GDM1 (cell line): ENCODE data around the gene ORC1.
"Not testable (repeated sequence)": the region's sequence is repeated elsewhere in the genome, so short reads cannot be mapped to it uniquely, and the experiment has no call there.

Experiments
- DNase-seq: peaks from one replicate; lab custom pipeline; 2025; lab: John Stamatoyannopoulos, UW

The ORC1 gene

GRCh38 chr1:52385376-52385775, 18.8 kb downstream of the ORC1 start:
- DNase-seq, result no peak

- not testable (repeated sequence) for DNase-seq
Observed at GRCh38 chr1:52369851-52370250, 34.4 kb downstream of the ORC1 start.

GRCh38 chr1:52368383-52369172, 35.6 kb downstream of the ORC1 start:
- no peak for DNase-seq

- DNase-seq, result no peak
Observed at GRCh38 chr1:52367272-52367671, 37.0 kb downstream of the ORC1 start.

GRCh38 chr1:52366517-52366827, 37.8 kb downstream of the ORC1 start:
- DNase-seq, result no peak

GRCh38 chr1:52365746-52366516, 38.3 kb downstream of the ORC1 start, which contains the start of gene CC2D1B:
Gene CC2D1B (minus strand): TSS chr1:52366205. CDS start chr1:52364620, 1,585 bp downstream.
- peak; percentile 98 for DNase-seq

- DNase-seq, result no peak
Observed at GRCh38 chr1:52365071-52365745, 39.0 kb downstream of the ORC1 start.

- no peak for DNase-seq
Observed at GRCh38 chr1:52364235-52364839, 39.9 kb downstream of the ORC1 start.

GRCh38 chr1:52360595-52360968, 43.6 kb downstream of the ORC1 start:
- DNase-seq, result no peak

- no peak for DNase-seq
Observed at GRCh38 chr1:52359676-52360594, 44.3 kb downstream of the ORC1 start.

GRCh38 chr1:52358851-52359497, 45.2 kb downstream of the ORC1 start:
- DNase-seq, result no peak

GRCh38 chr1:52357397-52357796, 46.8 kb downstream of the ORC1 start:
- no peak for DNase-seq

GRCh38 chr1:52356818-52357355, 47.3 kb downstream of the ORC1 start:
- no peak for DNase-seq

GRCh38 chr1:52355847-52356505, 48.2 kb downstream of the ORC1 start:
- DNase-seq, result no peak

GRCh38 chr1:52355436-52355835, 48.8 kb downstream of the ORC1 start:
- DNase-seq, result no peak

- no peak for DNase-seq
Observed at GRCh38 chr1:52352690-52353089, 51.5 kb downstream of the ORC1 start.

GRCh38 chr1:52348704-52349300, 55.4 kb downstream of the ORC1 start:
- peak; percentile 38 for DNase-seq

- DNase-seq, result no peak
Observed at GRCh38 chr1:52346653-52347052, 57.6 kb downstream of the ORC1 start.

GRCh38 chr1:52345252-52345651, 59.0 kb downstream of the ORC1 start:
- no peak for DNase-seq

- no peak for DNase-seq
Observed at GRCh38 chr1:52343979-52344378, 60.2 kb downstream of the ORC1 start.
